Lower lobe of right lung (tissue), 2 donors: ENCODE measurements around the gene POU6F2. TPM values are rescaled to one million over a fixed set of nuclear protein-coding genes. Genes with fewer than 3 reads are reported as not detected.
A peak's percentile ranks its signal among the peaks of the same experiment; 100 is the strongest.

Experiments used
- ATAC-seq, 2 donors: fragments of 200-7000 bp; cut with Tn5 transposase; one replicate each; pipeline ENCODE4 v1.9.1; 2020 to 2022; ENCODE audit warnings: mild to moderate bottlenecking in 2 of 2, moderate library complexity in 2 of 2
- DNase-seq: peaks from one replicate; pipeline ENCODE4 v3.0.0-alpha.2; 2020
- H3K27ac ChIP-seq: fragments of 200-600 bp; one replicate; pipeline ENCODE4 v1.8.0; 2022
- H3K27me3 ChIP-seq: fragments of 200-600 bp; one replicate; pipeline ENCODE4 v1.8.0; 2022; ENCODE audit warnings: low read depth
- H3K36me3 ChIP-seq: fragments of 200-600 bp; one replicate; pipeline ENCODE4 v1.8.0; 2022; ENCODE audit warnings: mild to moderate bottlenecking
- H3K4me1 ChIP-seq: fragments of 200-600 bp; one replicate; pipeline ENCODE4 v1.8.0; 2022
- H3K4me3 ChIP-seq: fragments of 200-600 bp; one replicate; pipeline ENCODE4 v1.8.0; 2022; ENCODE audit warnings: mild to moderate bottlenecking
- H3K9me3 ChIP-seq: fragments of 200-600 bp; one replicate; pipeline ENCODE4 v1.8.0; 2022
- intact Hi-C: fragments of 100-400 bp; cut with DNase I; formaldehyde crosslinking; loops from one replicate; pipeline ENCODE4 v1.11.0; 2022
- total RNA-seq: library from RNA; stranded (reverse); fragmentation: NEBNext Ultra II Directional; extraction: Animal tissue kit (Norgen Biotek cat#: 25700); gene quantifications from one replicate; pipeline ENCODE4 v1.2.1, GENCODE V29; 2021
- TF ChIP-seq, protein P1 (sequence below): fragments of 200-600 bp; IDR thresholded peaks from one replicate; pipeline ENCODE4 v1.8.0; 2022; ENCODE audit warnings: antibody characterized with exemption, mild to moderate bottlenecking
- donor health status: DM: no; HTN: yes; CAD: no; lungs with severe emphysema.

The POU6F2 gene
- total RNA-seq, 1 donor from 2014 or later = not detected

DNA sequence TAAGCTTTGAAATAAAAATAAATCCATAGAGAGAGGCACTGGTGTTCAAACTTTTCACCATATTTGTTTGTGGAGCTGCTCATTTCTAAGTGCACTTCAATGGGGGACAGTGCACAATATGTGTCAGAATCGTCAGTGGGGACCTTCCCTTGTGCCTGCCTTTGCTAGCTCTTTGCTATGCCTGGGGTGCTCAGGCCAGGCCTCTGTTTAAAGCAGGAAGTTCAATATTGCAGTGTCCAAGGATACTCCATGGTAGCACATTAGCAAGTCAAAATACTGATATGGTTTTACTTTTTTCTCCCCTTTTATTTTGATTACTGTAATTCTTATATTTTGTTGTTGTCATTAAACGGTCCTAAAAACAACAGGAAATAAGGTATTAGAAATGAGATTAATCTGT is 113.4 kb downstream of the POU6F2 start:
- intact Hi-C loops = no loop called here
- no peak overlapping the region for H3K27ac ChIP-seq
- ATAC-seq (no peak), DNase-seq (no peak)
- no peaks in the 10 kb centered on the region for H3K4me1 ChIP-seq
- TF ChIP-seq, protein P1, sequence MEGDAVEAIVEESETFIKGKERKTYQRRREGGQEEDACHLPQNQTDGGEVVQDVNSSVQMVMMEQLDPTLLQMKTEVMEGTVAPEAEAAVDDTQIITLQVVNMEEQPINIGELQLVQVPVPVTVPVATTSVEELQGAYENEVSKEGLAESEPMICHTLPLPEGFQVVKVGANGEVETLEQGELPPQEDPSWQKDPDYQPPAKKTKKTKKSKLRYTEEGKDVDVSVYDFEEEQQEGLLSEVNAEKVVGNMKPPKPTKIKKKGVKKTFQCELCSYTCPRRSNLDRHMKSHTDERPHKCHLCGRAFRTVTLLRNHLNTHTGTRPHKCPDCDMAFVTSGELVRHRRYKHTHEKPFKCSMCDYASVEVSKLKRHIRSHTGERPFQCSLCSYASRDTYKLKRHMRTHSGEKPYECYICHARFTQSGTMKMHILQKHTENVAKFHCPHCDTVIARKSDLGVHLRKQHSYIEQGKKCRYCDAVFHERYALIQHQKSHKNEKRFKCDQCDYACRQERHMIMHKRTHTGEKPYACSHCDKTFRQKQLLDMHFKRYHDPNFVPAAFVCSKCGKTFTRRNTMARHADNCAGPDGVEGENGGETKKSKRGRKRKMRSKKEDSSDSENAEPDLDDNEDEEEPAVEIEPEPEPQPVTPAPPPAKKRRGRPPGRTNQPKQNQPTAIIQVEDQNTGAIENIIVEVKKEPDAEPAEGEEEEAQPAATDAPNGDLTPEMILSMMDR = no peak
- no peak overlapping the region for H3K4me3 ChIP-seq
- no peaks in the 10 kb centered on the region for H3K9me3 ChIP-seq
- H3K27me3 ChIP-seq = no peaks in the 10 kb centered on the region
- H3K36me3 ChIP-seq = no peaks in the 10 kb centered on the region

DNA sequence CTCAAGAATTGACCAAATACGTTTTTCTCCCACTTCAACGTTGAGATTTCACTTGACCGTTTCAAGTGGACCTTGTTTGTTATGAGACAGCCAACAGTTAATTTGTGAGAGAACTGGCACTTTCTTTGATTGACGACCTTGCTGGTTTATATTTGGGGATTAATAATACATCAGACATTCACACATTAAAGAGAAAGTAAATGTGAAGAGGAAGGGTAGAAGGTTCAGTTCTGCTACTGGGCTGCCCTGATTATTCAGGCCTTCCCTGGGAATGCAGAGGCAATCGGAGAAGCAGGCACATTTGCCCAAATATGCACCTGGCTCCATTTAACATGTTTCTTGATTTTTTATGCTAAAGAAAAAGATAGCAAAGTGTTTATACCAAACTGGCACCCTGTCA is 114.1 kb downstream of the POU6F2 start:
- intact Hi-C loops = no loop called here
- TF ChIP-seq, protein P1 = no peak
- Histone ChIP-seq H3K4me1 (no peaks in the 10 kb centered on the region), H3K27me3 (no peaks in the 10 kb centered on the region), H3K27ac (no peak overlapping the region), H3K9me3 (no peaks in the 10 kb centered on the region), H3K4me3 (no peak overlapping the region), H3K36me3 (no peaks in the 10 kb centered on the region)
- DNase-seq (no peak), ATAC-seq (peak in 1 of 2 donors; percentile 33)

DNA sequence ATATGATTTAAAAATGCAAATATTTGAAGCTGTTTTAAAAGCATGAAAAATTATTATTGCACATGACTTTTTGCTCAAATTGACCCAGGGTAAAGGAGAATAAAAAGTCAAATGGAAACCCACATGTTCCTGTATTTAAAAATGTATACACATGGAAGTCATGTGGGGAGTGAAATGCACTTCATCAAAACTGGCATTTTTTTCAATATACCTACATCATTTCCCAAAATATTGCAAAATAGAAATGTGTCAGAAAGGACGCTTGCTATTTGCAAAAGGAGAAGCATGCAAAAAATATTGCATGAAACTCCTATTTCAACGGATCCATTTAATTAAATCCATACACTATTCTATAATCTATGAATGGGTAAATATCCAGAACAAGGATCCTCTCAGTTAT is 117.0 kb downstream of the POU6F2 start:
- ATAC-seq (no peak), DNase-seq (no peak)
- H3K4me1 ChIP-seq = no peaks in the 10 kb centered on the region
- intact Hi-C loops = no loop called here
- no peak overlapping the region for H3K27ac ChIP-seq
- H3K27me3 ChIP-seq = no peaks in the 10 kb centered on the region
- TF ChIP-seq, protein P1 = no peak
- no peaks in the 10 kb centered on the region for H3K9me3 ChIP-seq
- H3K4me3 ChIP-seq = no peak overlapping the region
- H3K36me3 ChIP-seq = no peaks in the 10 kb centered on the region

DNA sequence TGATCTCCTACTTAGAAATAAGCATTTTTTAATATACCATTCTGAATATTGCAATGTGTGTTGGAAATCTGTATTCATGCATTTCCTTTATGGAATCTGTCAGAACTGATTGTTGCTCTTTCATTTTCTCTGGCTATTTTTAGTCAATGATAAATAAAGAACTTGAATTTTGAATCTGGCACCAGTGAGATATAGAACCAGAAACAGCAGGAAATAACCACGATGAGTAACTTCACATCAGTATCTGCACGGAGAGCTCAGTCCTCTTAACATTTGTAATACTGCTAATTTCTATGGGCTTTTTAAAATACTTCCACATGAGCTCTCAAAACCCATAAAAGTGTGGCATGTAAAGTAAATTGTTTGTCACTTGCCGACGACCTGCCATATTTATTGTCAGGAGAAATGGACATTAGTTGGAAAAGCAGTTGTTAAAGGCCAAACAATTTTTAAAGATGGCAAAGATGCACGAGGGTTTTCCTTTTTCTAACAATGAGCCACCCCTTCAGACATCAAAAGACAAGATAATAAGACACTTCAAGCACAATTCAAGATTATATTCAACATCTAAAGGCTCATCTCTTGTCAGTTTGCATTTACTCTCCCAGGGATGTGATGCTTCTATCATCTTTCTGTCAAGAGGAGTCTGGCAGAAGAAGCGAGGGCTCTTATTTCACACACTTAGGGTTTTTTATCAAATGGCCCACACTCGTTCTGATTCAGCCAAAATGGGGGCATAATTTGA is 118.3 kb downstream of the POU6F2 start:
- H3K9me3 ChIP-seq = no peaks in the 10 kb centered on the region
- no peak overlapping the region for H3K27ac ChIP-seq
- H3K27me3 ChIP-seq = no peaks in the 10 kb centered on the region
- intact Hi-C loops = no loop called here
- no peaks in the 10 kb centered on the region for H3K4me1 ChIP-seq
- ATAC-seq (no peak), DNase-seq (no peak)
- H3K4me3 ChIP-seq = no peak overlapping the region
- TF ChIP-seq, protein P1 = no peak
- no peaks in the 10 kb centered on the region for H3K36me3 ChIP-seq

DNA sequence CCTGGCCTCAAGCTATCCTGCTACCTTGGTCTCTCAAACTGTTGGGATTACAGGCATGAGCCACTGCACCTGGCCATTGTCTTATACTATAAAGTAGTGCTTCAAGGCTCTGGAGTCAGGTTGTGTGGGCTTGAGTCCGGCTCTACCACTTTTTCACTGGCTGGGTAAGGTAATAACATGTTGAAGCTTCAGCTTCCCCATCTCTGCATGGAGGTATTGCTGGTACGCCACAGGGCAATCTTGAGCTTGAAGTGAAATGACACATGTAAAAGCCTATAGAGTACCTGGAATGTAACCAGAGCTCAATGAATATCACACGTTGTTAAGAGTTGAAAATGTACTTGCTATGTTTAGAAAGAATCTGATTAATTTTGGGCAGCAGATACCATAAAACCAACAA is 120.8 kb downstream of the POU6F2 start:
- H3K27me3 ChIP-seq = no peaks in the 10 kb centered on the region
- intact Hi-C loops = no loop called here
- DNase-seq = no peak
- H3K4me1 ChIP-seq = no peaks in the 10 kb centered on the region
- no peaks in the 10 kb centered on the region for H3K36me3 ChIP-seq
- H3K4me3 ChIP-seq = no peak overlapping the region
- no peak overlapping the region for H3K27ac ChIP-seq
- no peak for ATAC-seq
- TF ChIP-seq, protein P1 = no peak
- H3K9me3 ChIP-seq = no peaks in the 10 kb centered on the region
